Measurements from ENCODE around the gene PHKB.

The PHKB gene

DNA sequence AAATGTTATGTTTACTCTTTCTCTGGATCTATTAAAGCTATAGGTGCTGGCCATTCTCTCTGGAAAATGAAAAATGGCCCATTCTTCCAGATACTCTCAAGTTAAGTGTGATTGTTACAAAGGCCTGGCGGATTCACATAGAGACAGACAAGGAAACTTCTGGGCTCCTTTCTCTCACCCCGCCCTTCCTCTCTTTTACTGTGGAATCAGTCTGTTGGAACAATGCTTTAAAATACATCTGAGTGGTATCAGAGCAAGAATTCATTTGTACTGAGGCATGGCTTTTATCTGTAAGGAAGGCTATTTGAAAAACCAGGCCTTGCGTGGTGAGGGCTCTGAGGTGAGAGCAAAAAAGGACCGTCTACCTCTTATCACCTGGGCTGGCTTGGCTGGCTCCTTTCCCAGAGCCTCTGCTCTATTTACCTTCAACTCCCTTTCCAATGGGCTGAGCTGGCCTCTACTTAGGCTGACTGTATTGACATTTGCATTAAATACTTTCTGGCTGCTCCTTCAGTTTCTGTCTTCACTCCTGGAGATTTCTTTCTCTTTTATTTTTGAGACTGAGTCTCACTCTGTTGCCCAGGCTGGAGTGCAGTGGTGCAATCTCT lies 274.0 kb downstream of the PHKB start:
- no peak for DNase-seq

- no peak for DNase-seq
Measured at GRCh38 chr16:47750371-47750770, 289.2 kb downstream of the PHKB start.

Data from activated T-cell treated with anti-CD3 and anti-CD28 coated beads for 4 hours (primary cell).